PC-9 (cell line): ENCODE measurements around the gene ERAP2. TPM values are rescaled to one million over a fixed set of nuclear protein-coding genes. Genes with fewer than 3 reads are reported as not detected.

ENCODE experiments used
- BruUV-seq: library from RNA; stranded (reverse); fragments of 400-500 nt; replicated peaks from 2 replicates; lab custom pipeline; 2021; lab: Mats Ljungman, UMichigan
- CTCF ChIA-PET: fragments of 300-600 bp; sonication (Branson Sonifier 250); formaldehyde crosslinking; loops from one replicate; lab custom pipeline; 2022; ENCODE audit warnings: antibody characterized with exemption; lab: Charles Lee
- POLR2A ChIA-PET: fragments of 300-600 bp; sonication (Branson Sonifier 250); formaldehyde crosslinking; loops from one replicate; lab custom pipeline; 2022; ENCODE audit warnings: antibody characterized with exemption; ENCODE audit not compliant: unreplicated experiment; lab: Charles Lee
- DNase-seq, 2 experiments: peaks; one replicate each; pipeline versions ENCODE4 v3.0.0 to v3.0.0-alpha.2; 2015 to 2022; ENCODE audit warnings: mixed read lengths in 1 of 2
- H2AFZ ChIP-seq: fragments of 200-600 bp; sonication (generic); 2 replicates; pipeline ENCODE4 v1.8.1; 2017; ENCODE audit warnings: antibody characterized with exemption
- H3F3A ChIP-seq: fragments of 200-600 bp; sonication (generic); 2 replicates; pipeline ENCODE4 v1.8.1; 2017; ENCODE audit warnings: antibody characterized with exemption, mild to moderate bottlenecking, low read depth; ENCODE audit not compliant: insufficient read depth
- H3K27ac ChIP-seq: fragments of 200-600 bp; sonication (generic); 2 replicates; pipeline ENCODE4 v1.6.1; 2016; ENCODE audit warnings: mixed run types
- H3K27me3 ChIP-seq: fragments of 200-600 bp; sonication (generic); 2 replicates; pipeline ENCODE4 v1.6.1; 2016; ENCODE audit warnings: low read depth, mixed run types; ENCODE audit not compliant: insufficient read depth
- H3K36me3 ChIP-seq: fragments of 200-600 bp; sonication (generic); 2 replicates; pipeline ENCODE4 v1.6.1; 2016; ENCODE audit warnings: low read depth, mixed run types
- H3K4me1 ChIP-seq: fragments of 200-600 bp; sonication (generic); replicated peaks from 2 replicates; pipeline ENCODE4 v1.6.1; 2016; ENCODE audit warnings: mixed run types; ENCODE audit not compliant: insufficient read depth
- H3K4me2 ChIP-seq: fragments of 200-600 bp; sonication (generic); 2 replicates; pipeline ENCODE4 v1.6.1; 2017; ENCODE audit warnings: mixed run types
- H3K4me3 ChIP-seq: fragments of 200-600 bp; sonication (generic); 2 replicates; pipeline ENCODE4 v1.6.1; 2016; ENCODE audit warnings: mixed run types
- H3K79me2 ChIP-seq: fragments of 200-600 bp; sonication (generic); 2 replicates; pipeline ENCODE4 v1.6.1; 2017; ENCODE audit warnings: low read depth, mixed run types
- H3K9me2 ChIP-seq: fragments of 200-600 bp; sonication (generic); 2 replicates; pipeline ENCODE4 v1.8.1; 2017; ENCODE audit warnings: mild to moderate bottlenecking; ENCODE audit not compliant: insufficient read depth
- H3K9me3 ChIP-seq: fragments of 200-600 bp; sonication (generic); 2 replicates; pipeline ENCODE4 v1.8.1; 2016; ENCODE audit warnings: low read depth; ENCODE audit not compliant: insufficient read depth
- H4K20me1 ChIP-seq: fragments of 200-600 bp; sonication (generic); 2 replicates; pipeline ENCODE4 v1.8.1; 2017; ENCODE audit not compliant: insufficient read depth
- CTCF ChIP-seq: fragments of 200-600 bp; sonication (generic); conservative IDR thresholded peaks from 2 replicates; pipeline ENCODE4 v1.6.1; 2017; ENCODE audit warnings: mixed run types, antibody characterized with exemption, mild to moderate bottlenecking, moderate library complexity
- EZH2 ChIP-seq: fragments of 200-600 bp; sonication (generic); IDR thresholded peaks from 2 replicates; pipeline ENCODE4 v1.8.0; 2017; ENCODE audit warnings: antibody characterized with exemption, low read depth
- intact Hi-C: fragments of 100-400 bp; cut with micrococcal nuclease; formaldehyde crosslinking; loops from one replicate; pipeline ENCODE4 v1.10.0; 2022; ENCODE audit not compliant: unreplicated experiment
- total RNA-seq: library from RNA; stranded (reverse); gene quantifications from 2 replicates; pipeline ENCODE4 v1.2.3, GENCODE V29; 2021

The ERAP2 gene
- total RNA-seq, 1 experiment from 2014 or later, result 48.2 TPM

- no peak for DNase-seq
- no peaks in the 10 kb centered on the region for H3K9me2 ChIP-seq
- no peak overlapping the region for H3K27ac ChIP-seq
- 0 out of 2 replicates have a peak, but pooled peaks cover 6% of the 10 kb centered on the region for H3K4me1 ChIP-seq
- H4K20me1 ChIP-seq, result no peaks in the 10 kb centered on the region
- no peaks in the 10 kb centered on the region for H3K79me2 ChIP-seq
- H3F3A ChIP-seq, result no peaks in the 10 kb centered on the region
- H3K27me3 ChIP-seq, result no peaks in the 10 kb centered on the region
- no peaks in the 10 kb centered on the region for H3K9me3 ChIP-seq
- no peak overlapping the region for H3K4me2 ChIP-seq
- POLR2A ChIA-PET, result interaction anchor here (0.6 kb wide), 1 partner anchor 1049 kb away, joined by 5 read pairs; the partner anchor contains the start of gene GLRX
- CTCF ChIA-PET, result no interaction called here
- BruUV-seq, result no TSS peak
- no peak overlapping the region for H2AFZ ChIP-seq
- intact Hi-C loops, result loop anchor here (10.0 kb wide), 1 partner anchor 123 kb away; no protein-coding TSS in a partner anchor
- H3K4me3 ChIP-seq, result no peak overlapping the region
- H3K36me3 ChIP-seq, result no peaks in the 10 kb centered on the region
- TF ChIP-seq EZH2, result no peak
- TF ChIP-seq CTCF, result no peak
Observed at GRCh38 chr5:96871686-96872085, 4.6 kb upstream of the ERAP2 start.

GRCh38 chr5:96873449-96873848 is 2.9 kb upstream of the ERAP2 start:
- H3K36me3 ChIP-seq, result no peaks in the 10 kb centered on the region
- intact Hi-C loops, result loop anchor here (10.0 kb wide), 1 partner anchor 121 kb away; no protein-coding TSS in a partner anchor
- H3K4me3 ChIP-seq, result no peak overlapping the region
- no peak overlapping the region for H2AFZ ChIP-seq
- H3K4me2 ChIP-seq, result no peak overlapping the region
- no peak overlapping the region for H3K27ac ChIP-seq
- TF ChIP-seq EZH2 (no peak), CTCF (no peak)
- peaks cover 16% of the 10 kb centered on the region for H3K4me1 ChIP-seq
- H3K79me2 ChIP-seq, result no peaks in the 10 kb centered on the region
- no TSS peak for BruUV-seq
- no peak for DNase-seq
- no peaks in the 10 kb centered on the region for H3K9me3 ChIP-seq
- CTCF ChIA-PET, result no interaction called here
- H4K20me1 ChIP-seq, result no peaks in the 10 kb centered on the region
- no peaks in the 10 kb centered on the region for H3K9me2 ChIP-seq
- H3K27me3 ChIP-seq, result no peaks in the 10 kb centered on the region
- H3F3A ChIP-seq, result no peaks in the 10 kb centered on the region
- POLR2A ChIA-PET, result interaction anchor here (1.0 kb wide), 1 partner anchor 1896 kb away, joined by 4 read pairs; no protein-coding TSS in a partner anchor

GRCh38 chr5:96874631-96875030 is 1.7 kb upstream of the ERAP2 start:
- intact Hi-C loops, result loop anchor here (5.0 to 10.0 kb wide), 2 partner anchors 67 to 120 kb away; partner anchors contain the start of gene ERAP1
- H3F3A ChIP-seq, result no peaks in the 10 kb centered on the region
- ChIA-PET POLR2A (interaction anchor here (1.0 kb wide), 1 partner anchor 1895 kb away, joined by 4 read pairs; no protein-coding TSS in a partner anchor), CTCF (no interaction called here)
- no peak overlapping the region for H3K27ac ChIP-seq
- BruUV-seq, result no TSS peak
- H3K79me2 ChIP-seq, result no peaks in the 10 kb centered on the region
- H3K27me3 ChIP-seq, result no peaks in the 10 kb centered on the region
- no peak overlapping the region for H2AFZ ChIP-seq
- no peak overlapping the region for H3K4me3 ChIP-seq
- H3K9me3 ChIP-seq, result no peaks in the 10 kb centered on the region
- TF ChIP-seq EZH2 (no peak), CTCF (no peak)
- no peak overlapping the region for H3K4me2 ChIP-seq
- peaks cover 16% of the 10 kb centered on the region for H3K4me1 ChIP-seq
- no peaks in the 10 kb centered on the region for H3K36me3 ChIP-seq
- H3K9me2 ChIP-seq, result no peaks in the 10 kb centered on the region
- DNase-seq, result no peak
- no peaks in the 10 kb centered on the region for H4K20me1 ChIP-seq
